GM19193 (cell line): ENCODE data around the gene NAALADL2.

Experiments used
- POLR2A ChIP-seq: IDR thresholded peaks from 4 replicates; pipeline ENCODE4 v1.6.1; 2011; ENCODE audit not compliant: insufficient read depth, insufficient read length; ENCODE audit errors: extremely low read depth

Gene NAALADL2

GRCh38 chr3:175428466-175428865 is 569.3 kb downstream of the NAALADL2 start:
- TF ChIP-seq POLR2A = no peak

- no peak for TF ChIP-seq POLR2A
Observed at GRCh38 chr3:175430983-175431773, 572.0 kb downstream of the NAALADL2 start.

DNA sequence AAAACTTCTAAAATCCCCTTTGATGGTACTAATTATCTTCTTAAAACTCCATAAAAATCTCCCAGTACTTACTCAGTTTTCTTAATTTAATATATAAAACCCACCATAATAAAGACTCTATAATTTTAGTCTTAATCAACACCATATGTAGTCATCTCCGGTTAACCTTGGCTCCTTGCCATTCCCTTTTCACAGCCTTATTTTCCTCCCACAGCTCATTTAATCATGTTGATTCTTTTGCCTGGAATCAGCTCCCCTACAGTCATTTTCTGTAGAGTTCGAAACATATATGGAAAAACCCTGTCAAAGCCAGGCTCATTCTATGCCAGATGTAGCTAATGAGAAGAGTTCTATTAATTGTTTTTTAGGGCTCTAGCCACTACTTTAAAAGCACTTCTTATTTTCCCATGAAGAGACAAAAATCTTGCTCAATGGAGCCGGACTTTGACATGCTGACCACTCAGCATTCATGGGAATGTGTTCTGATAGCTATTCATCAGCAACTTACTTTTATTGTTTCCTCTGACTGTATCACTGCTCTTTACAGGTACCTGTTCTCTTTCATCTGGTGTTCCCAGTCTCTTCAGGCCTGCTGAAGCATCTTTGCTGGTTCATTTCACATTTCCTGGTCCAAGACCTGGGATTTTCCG is 573.4 kb downstream of the NAALADL2 start:
- no peak for TF ChIP-seq POLR2A

DNA sequence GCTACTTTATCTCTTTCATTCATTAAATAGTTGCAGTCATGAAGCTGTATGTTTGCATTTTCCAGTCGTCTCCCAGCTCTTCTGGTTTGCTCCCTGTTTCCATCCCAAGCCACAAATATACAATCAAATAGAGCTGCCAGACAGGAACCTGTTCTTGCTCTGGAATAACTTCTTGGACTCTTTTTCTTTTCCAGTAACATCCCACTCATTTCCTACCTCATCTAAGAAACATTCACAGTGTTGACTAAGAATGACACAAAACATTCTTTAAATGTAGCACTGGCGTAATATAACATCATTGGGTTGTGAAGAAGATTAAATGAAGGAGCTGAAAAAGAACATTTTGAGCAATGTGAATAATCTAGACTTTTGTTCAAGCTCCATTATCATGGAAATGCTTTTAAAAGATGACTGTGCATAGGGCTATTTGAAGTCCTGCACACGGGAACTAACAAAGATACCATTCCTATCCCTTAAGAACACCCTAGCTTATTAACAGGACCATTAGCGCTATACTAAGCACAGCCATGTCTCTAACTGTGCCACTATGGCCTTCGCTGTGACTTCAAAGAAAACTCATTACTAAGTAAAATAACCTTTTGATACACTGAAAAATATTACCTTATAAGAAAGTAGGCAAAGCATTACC is 574.0 kb downstream of the NAALADL2 start:
- TF ChIP-seq POLR2A = no peak

GRCh38 chr3:175434561-175434960 is 575.4 kb downstream of the NAALADL2 start:
- no peak for TF ChIP-seq POLR2A

- TF ChIP-seq POLR2A = no peak
Observed at GRCh38 chr3:175443682-175444081, 584.5 kb downstream of the NAALADL2 start.

DNA sequence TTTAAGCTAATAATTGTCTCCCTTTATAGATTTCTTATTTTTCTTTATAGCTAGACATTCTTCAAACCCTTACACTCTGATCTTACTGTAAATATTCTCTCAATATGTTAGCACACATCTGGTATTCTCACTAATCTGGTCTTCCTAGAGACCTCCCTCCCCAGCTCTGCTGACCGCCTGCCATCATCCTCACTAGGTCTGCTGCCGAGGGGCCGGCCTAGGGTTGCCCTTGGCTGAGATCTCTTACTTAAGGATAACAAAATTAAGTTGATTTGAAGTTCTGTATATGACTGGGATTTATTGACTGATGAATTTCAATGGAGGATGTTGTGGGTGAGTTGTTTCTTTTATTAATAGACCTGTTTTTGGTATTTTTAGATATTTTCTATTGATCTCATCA is 586.6 kb downstream of the NAALADL2 start:
- no peak for TF ChIP-seq POLR2A

GRCh38 chr3:175447521-175447920 is 588.4 kb downstream of the NAALADL2 start:
- no peak for TF ChIP-seq POLR2A

- no peak for TF ChIP-seq POLR2A
Observed at GRCh38 chr3:175453361-175453760, 594.2 kb downstream of the NAALADL2 start.

- no peak for TF ChIP-seq POLR2A
Observed at GRCh38 chr3:175456466-175456865, 597.3 kb downstream of the NAALADL2 start.

GRCh38 chr3:175457301-175457700 is 598.2 kb downstream of the NAALADL2 start:
- TF ChIP-seq POLR2A = no peak

- TF ChIP-seq POLR2A = no peak
Observed at GRCh38 chr3:175464362-175464761, 605.2 kb downstream of the NAALADL2 start.

GRCh38 chr3:175469124-175469523 is 610.0 kb downstream of the NAALADL2 start:
- TF ChIP-seq POLR2A = no peak

DNA sequence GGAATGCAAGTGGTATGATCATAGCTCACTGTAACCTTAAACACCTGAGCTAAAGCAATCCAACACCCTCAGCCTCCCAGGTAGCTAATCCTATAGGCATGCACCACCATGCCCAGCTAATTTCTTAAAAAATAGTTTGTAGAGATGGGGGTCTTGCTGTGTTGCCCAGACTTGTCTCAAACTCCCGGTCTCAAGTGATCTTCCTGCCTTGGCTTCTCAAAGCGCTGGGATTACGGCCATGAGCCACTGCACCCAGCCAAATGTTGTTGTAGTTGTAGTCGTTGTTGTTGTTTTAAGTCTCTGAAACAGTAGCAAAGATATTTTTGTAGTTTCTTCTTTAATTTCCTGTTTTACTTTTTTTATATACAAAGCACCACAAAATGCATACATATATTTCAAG is 616.6 kb downstream of the NAALADL2 start:
- TF ChIP-seq POLR2A = no peak

- no peak for TF ChIP-seq POLR2A
Observed at GRCh38 chr3:175476489-175476888, 617.4 kb downstream of the NAALADL2 start.

DNA sequence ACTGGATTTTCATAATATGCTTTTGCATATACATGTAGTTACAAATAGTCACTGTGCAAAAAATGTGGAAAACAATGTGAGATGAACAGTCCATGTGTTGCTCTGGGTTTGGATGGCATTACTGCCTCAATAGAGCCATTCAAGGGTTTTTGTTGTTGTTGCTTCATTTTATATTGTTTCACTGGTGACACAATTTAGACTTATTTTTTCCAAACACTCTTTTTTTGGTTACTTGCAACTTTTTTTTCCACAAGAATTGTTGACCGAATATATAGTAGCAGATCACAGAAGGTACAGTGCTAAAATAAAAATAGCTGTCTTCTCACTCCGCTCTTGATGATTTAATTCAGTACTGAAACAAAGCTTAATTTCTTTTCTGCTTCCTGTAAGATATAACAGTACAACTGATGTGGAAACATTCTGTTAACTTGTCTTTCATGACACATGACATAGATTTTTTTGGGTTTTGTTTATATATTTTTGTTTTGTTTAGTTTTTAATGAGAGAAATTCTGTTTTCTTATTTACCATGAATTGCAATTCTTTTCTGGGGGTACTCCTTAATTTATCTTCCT is 618.6 kb downstream of the NAALADL2 start:
- TF ChIP-seq POLR2A = no peak

- TF ChIP-seq POLR2A = no peak
Observed at GRCh38 chr3:175478301-175478700, 619.2 kb downstream of the NAALADL2 start.
